Amniotic epithelial cell (primary cell): ENCODE measurements around the gene CACNA1H.

Source experiments
- DNase-seq: peaks from one replicate; pipeline ENCODE4 v3.0.0-alpha.2; 2010; ENCODE audit warnings: low read depth

The CACNA1H gene

DNA sequence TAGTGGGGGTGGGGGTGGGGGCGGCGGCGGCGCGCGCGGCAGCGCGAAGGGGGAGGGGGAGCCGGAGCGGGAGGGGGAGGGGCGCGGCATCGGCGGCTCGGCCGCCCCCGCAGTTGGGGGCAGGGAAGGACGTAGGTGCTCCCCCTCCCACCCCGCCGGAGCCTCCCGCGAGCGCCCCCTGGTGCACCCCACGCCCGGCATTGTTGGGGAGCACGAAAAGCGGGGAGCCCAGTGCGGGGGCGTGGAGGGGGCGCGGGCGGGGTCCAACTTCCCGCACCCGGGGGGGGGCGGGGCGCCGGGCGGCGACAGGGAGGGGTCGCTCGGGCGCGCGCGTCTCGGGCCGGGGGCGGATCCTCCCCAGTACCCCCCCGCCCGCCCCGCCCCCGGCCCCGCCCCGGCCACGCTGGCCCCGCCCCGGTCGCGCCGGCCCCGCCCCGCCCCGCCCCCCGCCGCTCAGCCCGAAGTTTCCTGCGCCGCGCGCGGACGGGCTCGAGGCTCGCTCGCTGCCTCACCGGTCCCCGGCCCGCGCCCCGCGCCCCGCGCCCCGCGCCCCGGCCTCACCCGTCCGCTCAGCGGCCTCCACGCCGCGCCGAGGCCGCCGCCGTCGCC, at the start of gene CACNA1H:
Gene CACNA1H, plus strand, starts transcription at position 456 of the 609 bp plus-strand sequence. CDS start 632 bp downstream, outside the sequence.
- no peak for DNase-seq

DNA sequence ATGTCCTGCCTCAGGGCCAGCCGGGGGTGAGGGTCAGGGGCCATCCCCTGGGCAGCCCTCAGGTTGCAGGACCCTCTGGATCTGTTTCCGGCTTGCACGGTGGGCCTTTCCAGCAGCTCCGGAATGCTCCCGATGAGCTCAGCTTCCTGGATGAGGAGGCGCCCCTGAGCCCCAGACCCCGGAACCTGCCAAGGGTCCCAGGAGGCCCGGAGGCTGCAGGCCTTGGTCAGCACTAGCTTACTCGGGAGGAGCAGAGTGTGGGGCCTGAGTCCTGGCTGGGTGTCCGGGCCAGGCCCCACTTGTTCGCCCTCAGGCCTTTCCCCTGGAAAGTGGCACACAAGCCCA, 49.3 kb upstream of the CACNA1H start:
- DNase-seq, result no peak

DNA sequence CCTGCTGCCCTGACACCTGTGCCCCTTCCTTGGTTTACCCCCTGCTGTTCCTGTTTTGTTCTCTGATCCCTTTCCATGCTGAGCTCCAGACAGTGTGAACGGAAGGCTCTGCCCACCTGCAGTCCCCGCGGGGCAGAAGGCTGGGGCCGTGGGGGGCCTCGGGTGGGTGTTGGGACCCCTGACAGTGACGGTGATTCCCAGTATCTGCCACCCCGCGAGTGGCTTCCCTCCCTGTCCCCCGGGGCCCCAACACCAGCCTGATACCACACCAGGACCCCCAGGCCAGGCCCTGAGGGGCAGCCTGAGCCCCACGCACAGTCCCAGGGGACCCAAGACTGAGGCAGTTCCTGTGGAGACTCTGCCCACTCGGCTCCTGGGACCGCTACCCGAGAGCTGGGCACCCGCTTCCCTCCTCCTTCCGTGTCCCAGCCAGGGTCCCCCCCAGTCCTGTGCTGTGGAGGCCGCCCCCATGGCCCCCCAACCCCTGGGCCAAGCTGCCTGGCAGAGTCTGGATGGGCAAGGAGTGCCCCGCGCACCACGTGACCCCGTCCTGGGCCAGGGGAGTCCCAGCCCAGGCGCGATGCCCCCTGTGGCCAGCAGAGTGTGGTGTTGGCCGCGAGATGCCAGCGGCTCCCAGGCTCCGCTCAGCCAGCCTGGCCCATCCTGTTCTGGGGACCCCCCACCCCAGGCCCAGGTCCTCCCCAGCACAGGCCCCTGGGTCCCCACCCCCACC, 46.9 kb upstream of the CACNA1H start:
- peak; percentile 20 for DNase-seq

DNA sequence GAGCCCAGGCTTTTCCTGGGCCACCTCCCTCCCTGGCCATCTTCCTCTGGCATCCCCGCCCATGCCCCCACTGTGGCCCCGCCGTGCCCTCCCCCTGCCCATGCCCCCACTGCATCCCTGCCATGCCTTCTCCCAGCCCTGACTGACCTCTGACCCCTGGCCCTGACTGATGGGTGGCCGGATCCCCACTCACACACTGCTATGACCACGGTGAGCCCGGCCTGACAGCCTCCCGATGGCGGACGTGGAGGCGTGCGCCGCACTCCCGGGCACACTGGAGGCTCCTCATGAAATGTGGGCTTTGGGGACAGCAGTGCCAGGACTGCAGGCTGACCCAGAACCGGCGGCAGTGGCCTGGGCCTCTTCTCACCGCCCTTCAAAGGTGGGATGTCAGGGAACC, 46.2 kb upstream of the CACNA1H start:
- DNase-seq, result no peak

DNA sequence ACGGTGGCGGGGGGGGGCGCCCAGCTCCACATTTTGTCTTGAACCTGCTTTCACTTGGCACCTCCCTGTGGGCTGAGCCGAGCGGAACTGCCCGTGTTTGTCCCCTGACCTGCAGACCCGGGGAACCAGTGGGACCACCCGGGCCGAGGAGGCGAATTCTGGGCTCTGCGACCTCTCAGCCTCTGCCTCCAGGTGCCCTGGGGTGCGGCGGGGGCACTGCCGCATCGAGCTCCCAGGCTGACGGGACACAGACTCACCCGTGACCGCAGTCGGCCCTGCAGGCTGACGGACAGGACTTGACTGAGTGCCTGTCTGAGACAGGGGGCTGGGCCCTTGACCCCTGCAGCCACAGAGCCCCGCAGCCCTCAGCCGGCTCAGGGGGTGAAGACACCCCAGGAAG, 45.8 kb upstream of the CACNA1H start:
- DNase-seq, result no peak

DNA sequence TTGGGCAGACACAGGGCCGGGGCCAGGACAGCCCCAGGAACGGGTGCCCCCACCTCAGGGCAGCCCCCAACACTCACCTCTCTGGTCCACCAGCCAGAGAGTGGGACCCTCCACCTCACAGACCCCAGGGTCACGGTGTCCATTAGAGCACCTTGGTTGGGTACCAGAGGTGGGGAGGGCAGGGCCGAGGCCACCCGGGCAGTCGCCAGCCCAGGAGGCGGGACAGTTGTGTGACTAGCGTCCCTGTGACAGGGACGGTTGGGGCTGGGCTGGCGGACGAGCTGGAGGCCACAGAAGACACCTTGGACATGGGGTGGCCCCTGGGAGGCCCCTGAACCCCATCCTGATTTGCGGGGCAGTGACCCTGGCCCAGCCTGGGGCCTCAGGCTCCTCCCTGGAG, 45.2 kb upstream of the CACNA1H start:
- DNase-seq, result no peak

DNA sequence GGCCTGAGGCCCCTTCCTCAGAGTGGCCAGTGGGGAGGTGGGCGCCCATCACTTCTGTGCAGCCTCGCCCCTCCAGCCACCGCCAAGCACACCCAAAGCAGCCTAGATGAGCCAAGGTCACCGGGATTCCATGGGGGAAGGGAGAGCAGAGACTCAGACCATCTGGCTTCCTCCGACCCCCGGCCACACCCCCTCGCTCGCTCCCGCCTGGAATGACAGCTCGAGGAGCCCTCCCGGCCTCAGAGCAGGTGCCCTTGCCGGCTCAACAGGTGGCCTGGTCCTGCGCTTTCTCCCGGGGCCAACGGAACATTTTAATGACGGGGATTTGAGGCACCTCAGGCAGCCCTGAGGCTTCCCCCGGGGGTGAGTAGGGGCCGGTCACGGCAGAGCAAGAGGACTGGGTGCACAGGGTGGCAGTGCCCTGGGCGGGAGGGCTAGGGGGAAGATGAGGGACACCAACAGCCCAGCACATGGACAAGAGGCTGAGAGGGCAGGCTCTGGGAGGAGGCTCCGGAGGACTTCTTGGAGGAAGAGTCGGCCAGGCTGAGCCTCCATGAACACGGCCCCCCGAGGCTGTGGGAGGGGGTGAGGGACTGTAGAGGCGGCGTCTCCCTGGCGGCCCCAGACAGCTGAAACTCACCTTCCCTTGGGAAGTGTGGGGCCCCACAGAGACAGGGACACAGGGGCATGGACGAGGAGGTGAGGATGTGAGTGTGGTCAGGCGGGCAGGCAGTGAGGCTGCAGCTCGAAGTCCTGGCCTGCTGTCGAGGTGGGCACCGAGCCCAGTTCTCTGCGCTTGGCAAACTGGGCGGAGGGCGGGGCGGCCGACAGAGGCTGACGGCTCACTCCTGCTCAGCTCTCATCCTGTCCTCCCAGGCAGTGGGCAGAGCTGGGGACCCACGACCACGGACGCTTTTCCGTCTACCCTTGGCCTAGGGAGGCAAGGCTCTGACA, 44.3 kb upstream of the CACNA1H start:
- no peak for DNase-seq

DNA sequence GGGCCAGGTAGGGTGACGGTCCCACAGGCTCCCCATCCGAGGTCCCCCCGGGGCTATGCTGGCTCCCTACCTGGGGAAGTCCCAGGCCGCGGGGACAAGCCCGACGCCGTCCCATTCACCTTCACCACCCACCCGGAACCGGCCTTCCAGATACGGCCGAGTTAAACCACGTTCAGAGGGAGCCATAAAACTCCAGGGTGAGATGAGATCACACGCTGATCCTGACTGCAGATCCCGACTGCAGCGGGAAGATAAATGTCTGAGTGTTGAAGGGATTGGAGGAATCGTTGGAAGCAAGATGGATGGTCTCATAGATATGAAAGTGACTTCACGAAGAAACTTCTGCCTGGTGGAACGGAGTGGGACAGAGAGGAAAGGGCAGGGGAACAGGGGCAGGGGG, 43.3 kb upstream of the CACNA1H start:
- DNase-seq, result no peak

DNA sequence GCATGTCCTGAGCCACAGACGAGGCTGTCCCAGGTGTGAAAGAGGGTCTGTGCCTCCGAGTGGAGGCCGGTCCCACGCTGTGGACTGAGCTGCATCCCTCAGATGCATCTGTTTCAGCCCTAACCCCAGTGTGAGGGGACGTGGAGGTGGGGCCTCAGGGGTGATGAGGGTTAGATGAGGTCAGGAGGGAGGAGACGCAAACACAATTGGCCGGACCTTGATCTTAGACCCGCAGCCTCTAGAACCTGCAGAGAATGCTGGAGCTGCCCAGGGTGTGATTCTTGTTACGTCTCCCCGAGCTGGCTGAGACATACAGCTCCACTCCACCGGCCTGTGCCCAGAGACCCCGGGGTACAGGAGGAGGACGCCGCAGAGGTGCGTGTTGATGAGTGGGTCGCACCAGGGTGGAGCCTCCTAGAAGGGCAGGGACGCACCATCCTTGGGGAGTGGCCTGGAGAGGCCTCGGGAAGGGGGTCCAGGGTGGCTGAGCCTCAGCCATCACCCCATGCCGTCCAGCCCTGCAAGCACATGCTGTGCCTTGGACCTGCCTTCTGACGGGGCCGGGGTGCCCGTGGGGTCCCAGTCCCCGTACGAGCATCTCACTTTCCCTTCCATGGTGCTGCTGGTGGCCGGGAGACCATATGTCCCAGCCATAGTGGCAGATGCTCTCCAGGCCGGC, 40.3 kb upstream of the CACNA1H start:
- DNase-seq, result no peak

DNA sequence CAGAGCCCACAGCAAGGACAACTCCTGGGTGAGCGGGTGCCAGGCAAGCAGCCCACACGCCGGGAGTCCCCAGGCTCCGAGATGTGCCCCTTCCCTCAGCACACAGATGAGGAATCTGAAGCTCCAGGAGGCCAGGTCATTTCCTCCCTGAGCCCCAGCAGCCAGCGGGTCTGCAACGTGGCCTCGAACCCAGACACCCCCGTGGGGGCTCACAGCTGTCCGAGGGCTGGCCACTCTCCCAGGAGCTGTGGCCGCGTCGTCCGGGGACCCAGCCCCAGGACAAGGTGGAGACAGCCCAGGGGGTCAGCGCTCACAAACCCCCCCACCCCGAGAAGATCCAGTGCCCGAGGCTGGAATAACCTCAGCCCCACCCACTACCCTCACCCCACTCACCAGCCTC, 39.4 kb upstream of the CACNA1H start:
- no peak for DNase-seq

DNA sequence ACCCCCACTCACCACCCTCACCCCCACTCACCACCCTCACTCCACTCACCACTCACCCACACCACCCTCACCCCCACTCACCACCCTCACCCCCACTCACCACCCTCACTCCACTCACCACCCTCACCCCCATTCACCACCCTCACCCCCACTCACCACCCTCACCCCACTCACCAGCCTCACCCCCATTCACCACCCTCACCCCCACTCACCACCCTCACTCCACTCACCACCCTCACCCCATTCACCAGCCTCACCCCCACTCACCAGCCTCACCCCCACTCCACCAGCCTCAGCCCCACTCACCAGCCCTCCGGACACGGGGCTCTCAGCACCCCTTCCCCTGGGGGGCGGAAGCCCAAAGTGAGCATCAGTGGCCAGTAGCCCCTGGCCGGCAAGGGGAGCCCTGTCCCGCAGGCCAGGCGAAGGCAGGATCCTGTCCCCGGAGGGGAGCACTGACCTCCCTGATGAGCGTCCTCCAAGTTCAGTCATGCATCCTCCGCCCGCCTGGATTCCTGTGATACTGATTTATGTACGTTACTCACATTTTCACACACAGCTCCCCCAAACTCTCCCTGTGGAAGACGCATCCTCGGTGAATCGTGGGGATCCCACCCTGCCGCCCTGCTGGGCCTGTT, 38.9 kb upstream of the CACNA1H start:
- DNase-seq, result no peak

DNA sequence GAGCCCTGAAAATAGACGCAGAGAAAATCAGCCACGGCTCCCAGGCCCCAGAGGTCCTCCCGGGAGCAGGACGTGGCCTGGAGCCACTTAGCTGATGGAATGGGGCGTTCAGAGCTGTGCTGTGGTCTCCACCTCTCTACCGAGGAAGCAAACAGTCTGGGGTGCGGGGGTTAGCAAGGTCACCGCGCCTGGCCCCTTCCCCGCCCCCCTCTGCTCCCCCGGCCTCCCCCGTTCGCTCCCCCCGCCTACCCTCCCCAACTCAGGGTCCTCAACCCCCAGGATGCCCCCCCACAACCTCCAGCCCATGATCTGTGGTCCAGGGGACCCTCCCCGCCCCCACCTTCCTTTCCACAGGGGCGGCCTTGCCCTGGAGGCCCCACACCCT, 36.2 kb upstream of the CACNA1H start:
- no peak for DNase-seq

DNA sequence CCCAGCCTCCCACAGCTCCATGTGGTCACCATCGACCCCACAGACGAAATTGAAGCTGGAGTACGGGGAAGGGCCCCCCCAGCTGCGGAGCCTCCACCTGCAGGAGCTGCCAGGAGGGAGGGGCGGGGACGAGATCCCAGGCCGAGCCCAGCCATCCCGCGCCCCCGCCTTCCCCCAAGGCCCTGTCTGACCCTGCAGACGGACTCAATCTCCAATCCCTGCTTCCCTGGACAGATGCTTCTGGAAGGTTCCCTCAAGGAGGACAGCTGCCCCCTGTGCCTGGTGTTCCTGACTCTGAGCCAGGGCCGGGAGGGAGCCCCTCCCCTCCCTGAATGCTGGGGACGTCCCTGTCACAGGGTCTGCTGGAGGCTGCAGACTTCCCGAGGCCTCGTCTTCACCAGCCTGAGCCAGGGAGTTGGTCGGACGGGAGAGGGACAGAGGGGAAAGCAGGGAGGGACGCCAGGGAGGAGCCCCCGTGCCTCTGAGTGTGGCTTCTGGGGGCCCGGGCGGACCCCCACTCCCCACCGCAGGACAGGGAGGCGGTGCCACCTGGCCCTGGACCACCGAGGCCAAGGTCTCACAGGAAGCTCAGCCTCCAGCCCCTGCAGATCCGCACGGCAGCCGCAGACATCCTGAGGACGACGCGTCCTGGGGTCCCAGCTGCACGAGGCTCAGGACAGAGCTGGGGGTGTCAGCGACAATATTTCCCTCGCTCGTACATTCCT, 35.6 kb upstream of the CACNA1H start:
- no peak for DNase-seq

DNA sequence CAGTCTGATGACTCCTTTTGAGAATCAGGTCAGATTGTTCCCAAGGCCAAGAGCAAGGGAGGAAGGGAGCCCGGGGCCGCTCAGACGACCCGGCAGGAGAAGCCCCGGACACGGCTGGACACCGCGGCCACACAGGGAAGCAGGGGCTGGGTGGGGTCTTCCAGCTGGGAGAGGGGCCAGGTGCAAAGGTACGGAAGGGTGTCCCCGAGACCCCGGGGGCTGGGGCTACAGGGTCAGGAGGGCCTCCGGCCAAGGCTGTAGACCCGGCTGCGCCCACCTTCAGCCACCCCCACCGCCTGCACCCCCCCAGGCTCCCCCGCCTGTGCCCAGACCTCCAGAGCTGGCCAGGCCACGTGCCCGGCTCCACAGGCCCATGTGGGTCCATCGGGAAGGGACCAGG, 35.0 kb upstream of the CACNA1H start:
- DNase-seq, result no peak

DNA sequence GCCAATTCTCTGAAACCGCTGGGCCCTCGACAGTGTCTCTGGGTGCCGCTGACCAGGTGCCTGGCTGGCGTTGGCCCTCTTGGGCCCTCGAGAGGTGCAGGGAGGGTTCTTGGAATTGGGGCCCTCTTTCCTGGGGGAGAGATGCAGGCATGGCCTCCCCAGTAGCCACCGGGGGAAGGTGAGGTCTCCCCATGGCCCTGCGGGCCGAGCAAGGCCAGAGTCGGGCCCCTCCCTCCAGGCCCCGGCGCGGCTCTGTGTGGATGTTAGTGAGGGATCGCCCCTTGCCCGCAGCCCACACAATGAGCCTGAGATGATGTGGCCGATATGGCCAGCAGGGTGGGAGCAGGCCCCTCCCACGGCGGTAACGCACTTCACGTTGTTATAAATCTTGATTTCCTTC, 33.8 kb upstream of the CACNA1H start:
- DNase-seq, result no peak

DNA sequence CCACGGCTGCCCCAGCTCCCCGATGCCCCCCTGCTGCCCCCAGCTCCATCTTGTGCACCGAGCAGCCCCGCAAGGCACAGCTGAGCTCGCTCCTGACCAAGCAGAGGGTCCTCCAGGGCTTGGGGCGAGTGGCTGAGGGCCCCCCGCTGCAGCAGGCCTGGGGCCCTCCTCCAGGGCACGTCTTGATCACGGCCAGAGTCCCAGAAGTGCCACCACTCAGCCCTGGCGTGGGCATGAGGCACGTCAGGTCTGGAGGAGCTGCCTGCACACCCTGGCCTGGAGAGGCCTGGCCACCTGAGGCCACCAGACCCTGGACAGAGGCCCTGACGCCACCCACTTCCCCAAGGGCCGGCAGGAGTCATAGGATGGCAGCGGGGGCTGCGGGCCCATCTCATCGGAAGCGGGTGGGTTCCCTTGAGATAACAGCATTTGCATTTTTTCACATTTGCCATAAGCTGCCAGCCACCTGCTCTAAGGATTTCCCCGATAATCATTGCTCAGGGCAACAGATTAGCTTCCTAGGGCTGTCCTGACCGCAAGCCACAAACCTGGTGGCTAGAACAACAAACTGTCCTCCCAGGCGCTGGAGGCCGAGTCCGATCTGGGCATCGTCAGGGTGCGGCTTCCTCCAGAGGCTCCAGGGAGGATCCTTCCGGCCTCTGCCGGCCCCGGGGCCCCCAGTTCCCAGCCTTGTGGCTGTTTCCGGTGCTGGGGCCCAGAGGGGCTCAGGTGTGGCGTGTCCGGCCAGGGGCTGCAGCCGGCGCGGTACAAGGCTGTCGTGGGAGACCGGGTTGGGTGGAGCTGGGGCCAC, 32.9 kb upstream of the CACNA1H start:
- no peak for DNase-seq

DNA sequence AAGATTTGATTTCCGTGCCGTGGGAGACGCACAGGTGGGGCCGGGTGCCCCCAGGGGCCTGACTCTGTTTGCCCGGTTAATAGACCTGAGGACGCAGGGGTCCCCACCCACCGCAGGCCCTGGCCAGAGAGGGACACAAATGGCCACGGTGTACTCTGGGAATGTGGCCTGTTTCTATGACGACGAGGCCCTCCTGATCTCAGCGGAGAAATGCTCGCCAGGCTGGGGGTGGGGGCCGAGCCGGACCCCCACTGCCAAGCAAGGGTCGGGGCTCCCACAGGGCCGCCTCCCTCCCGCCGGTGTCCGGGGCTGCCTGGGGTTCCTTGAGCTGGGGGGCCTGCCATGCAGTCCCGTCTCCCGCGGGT, 32.3 kb upstream of the CACNA1H start:
- no peak for DNase-seq

DNA sequence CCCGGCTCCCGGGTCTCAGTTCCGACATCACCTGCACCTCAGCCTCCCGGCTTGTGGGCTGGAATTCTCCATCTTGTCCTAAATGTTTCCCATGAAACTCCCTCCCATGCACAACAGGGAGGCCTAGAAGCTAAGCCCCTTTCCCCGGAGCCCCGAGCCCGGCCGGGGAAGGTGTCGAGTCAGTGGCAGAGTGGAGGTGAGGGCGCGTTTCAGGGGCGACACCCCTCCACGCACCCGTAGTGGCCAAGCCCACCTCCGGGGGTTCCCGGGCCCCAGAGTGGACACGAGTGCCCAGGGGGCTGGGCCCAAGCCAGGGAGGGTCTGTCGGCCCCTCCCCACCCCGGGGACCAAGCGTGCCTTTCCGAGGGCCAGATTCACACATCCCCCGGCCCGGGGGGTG, 31.9 kb upstream of the CACNA1H start:
- no peak for DNase-seq

DNA sequence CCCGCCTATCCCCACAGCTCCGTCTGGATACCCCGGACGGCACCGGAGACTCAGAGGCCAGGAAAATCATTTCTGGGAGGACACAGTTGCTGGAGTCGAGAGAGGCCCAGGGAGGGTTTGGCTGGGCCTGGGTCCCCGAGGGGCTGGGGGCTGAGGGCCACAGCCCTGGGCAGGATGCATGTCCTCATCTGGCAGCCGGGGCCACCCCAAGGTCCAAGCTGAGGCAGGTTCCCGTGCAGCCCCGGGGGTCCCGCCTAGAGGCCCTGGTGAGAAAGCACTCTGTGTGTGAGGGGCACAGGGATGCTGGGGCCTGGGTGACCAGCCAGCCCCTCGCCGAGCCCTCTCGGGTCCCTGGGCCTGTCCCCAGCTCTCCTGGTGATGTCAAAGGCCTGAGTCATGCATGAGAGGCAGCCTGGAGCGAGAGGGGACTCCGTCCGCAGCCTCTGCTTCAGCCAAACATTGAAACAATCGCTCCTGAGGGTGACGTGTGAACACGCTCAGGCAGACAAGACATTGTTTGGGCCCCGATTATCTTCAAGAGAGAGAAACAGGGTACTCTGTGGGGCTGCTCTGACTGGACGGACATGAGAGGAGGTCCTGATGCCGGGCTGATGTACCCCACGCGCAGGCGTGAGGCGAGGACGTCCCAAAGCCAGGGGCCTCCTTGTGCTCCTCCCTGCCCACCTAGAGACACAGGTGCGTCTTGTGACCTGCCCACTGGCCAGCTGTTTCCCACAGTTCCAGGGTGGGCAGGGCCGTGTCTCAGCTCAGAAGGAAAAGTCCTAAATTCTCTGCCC, 31.1 kb upstream of the CACNA1H start:
- no peak for DNase-seq

DNA sequence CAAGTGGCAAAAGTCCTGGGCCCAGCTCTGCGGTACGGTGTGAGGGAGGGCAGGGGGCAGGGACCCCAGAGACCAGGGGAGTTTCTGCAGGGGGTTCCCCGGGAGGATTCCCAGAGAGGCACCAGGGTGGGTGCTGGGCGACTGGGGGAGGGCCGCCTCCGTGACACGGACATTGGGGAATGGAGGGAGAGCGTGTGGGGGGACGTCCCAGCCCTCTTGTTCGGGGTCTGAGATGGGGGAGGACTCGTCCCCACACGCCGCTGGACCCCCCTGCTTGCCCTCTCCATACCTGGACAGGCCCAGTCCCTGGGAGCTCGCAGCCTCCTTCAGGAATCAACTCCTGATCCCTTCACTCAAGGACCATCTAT, 30.5 kb upstream of the CACNA1H start:
- no peak for DNase-seq
